ENCODE data around the gene YLPM1.

YLPM1 gene

GRCh38 chr14:74793506-74794155, 30.5 kb downstream of the YLPM1 start:
- DNase-seq: no peak

GRCh38 chr14:74794947-74795346, 31.8 kb downstream of the YLPM1 start:
- DNase-seq: no peak

- DNase-seq: no peak
Observed at GRCh38 chr14:74799765-74800164, 36.6 kb downstream of the YLPM1 start.

- DNase-seq: no peak
Observed at GRCh38 chr14:74800780-74801179, 37.7 kb downstream of the YLPM1 start.

- DNase-seq: no peak
Observed at GRCh38 chr14:74801396-74801795, 38.3 kb downstream of the YLPM1 start.

GRCh38 chr14:74804219-74804825, 41.2 kb downstream of the YLPM1 start:
- DNase-seq: peak; percentile 10

- no peak for DNase-seq
Observed at GRCh38 chr14:74807853-74808545, 44.9 kb downstream of the YLPM1 start.

- DNase-seq: no peak
Observed at GRCh38 chr14:74816124-74816523, 53.0 kb downstream of the YLPM1 start.

GRCh38 chr14:74820288-74820687, 57.2 kb downstream of the YLPM1 start:
- no peak for DNase-seq

GRCh38 chr14:74821267-74821915, 58.3 kb downstream of the YLPM1 start:
- DNase-seq: no peak

GRCh38 chr14:74824997-74825396, 61.9 kb downstream of the YLPM1 start:
- DNase-seq: peak; percentile 85

GRCh38 chr14:74826574-74826973, 63.5 kb downstream of the YLPM1 start:
- DNase-seq: no peak

GRCh38 chr14:74829251-74829650, 66.1 kb downstream of the YLPM1 start:
- peak; percentile 68 for DNase-seq

- DNase-seq: no peak
Observed at GRCh38 chr14:74832849-74833248, 69.7 kb downstream of the YLPM1 start.

GRCh38 chr14:74834692-74835392, 71.7 kb downstream of the YLPM1 start:
- no peak for DNase-seq

- no peak for DNase-seq
Observed at GRCh38 chr14:74835645-74836250, 72.6 kb downstream of the YLPM1 start.

- DNase-seq: no peak
Observed at GRCh38 chr14:74836251-74836960, 73.3 kb downstream of the YLPM1 start.

- DNase-seq: peak; percentile 53
Observed at GRCh38 chr14:74838166-74838565, 75.0 kb downstream of the YLPM1 start.

- no peak for DNase-seq
Observed at GRCh38 chr14:74840603-74841030, 77.5 kb downstream of the YLPM1 start.

GRCh38 chr14:74841230-74842207, 78.4 kb downstream of the YLPM1 start:
- DNase-seq: peak; percentile 76

- DNase-seq: no peak
Observed at GRCh38 chr14:74843653-74844052, 80.5 kb downstream of the YLPM1 start.
